ENCODE data around the gene FIZ1. TPM values are rescaled to one million over a fixed set of nuclear protein-coding genes. Genes with fewer than 3 reads are reported as not detected.

The FIZ1 gene
- polyA plus RNA-seq, 12 donors, result 9.2 to 16.3 (median 11.0) TPM; not detected in 1

GRCh38 chr19:55545443-55545842 lies 53.9 kb downstream of the FIZ1 start, which contains the start of gene SBK3:
Gene SBK3, minus strand, starts transcription at chr19:55545543. Its CDS starts 0 bp downstream, at chr19:55545543.
- DNase-seq, result no peak

DNA sequence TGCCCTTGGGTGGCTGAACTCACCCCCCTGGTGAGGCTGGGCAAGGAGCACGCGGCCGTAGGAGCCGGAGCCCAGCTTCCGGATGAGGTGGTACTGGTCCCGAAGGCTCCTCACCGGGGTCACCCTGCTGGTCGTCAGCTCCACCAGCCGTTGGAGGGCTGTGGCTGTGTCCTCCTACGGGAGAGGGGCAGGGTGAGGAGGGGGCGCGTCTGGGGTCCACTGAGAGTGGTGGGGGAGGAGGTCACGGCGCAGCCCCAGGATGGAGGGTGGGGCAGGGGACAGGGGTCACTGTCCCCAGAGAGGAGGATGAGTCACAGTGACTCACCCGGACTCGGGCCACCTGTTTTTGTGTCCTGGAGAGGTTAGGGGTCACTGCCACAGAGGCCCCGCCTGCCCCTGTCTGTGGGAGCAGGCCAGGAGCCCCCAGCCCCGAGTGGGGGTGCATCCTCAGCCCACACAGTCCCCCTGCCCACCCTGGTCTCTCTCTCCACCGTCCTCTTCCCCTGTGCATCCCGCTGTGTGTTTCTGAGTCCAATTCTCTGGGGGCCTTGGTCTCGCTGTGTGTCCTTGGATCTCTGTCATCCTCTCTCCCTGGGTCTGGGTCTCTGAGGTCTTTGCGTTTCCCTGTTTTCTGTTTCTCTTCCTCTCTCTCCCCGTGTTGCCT lies 54.4 kb downstream of the FIZ1 start:
- DNase-seq, result no peak

DNA sequence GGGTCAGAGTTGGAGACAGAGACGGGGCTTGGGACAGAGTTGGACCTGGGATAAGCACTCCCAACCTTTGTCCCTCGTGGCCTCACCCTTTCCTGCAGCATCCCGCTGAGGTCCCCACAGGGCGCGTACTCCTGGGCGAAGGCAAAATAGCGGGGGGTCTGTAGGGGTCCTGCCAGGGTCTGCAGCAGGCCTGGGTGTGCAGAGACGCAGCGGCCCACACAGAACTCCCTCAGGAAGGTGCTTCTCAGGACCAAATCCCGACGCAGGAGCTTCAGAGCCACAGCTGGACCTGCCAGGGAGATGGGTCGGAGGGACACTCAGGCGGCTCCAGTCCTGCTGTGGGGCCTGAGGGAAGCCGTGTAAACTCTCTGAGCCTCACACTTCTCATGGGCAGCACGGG lies 55.3 kb downstream of the FIZ1 start:
- no peak for DNase-seq

- DNase-seq, result no peak
Measured at GRCh38 chr19:55543567-55543966, 55.8 kb downstream of the FIZ1 start.

- no peak for DNase-seq
Measured at GRCh38 chr19:55542292-55542855, 56.9 kb downstream of the FIZ1 start.

Other genes with a start within 250 kb of the FIZ1 start
- gene COX6B2, start 244.8 kb downstream of the FIZ1 start, polyA plus RNA-seq (ENCODE audit: insufficient read length in 12 of 12), result 10 to 100 TPM in 1 of 12 donors, 1 to 10 TPM in 1, under 1 TPM in 4, not detected in 6; 0.07 to 18.3 (median 0.50) TPM
- under 1 TPM in 1 of 12 donors, not detected in 11; 0.07 TPM for gene GARIN5B, start 236.3 kb downstream of the FIZ1 start, polyA plus RNA-seq (ENCODE audit: insufficient read length in 12 of 12)
- under 1 TPM in 10 of 12 donors, not detected in 2; 0.14 to 0.53 (median 0.30) TPM for gene IL11, start 229.1 kb downstream of the FIZ1 start, polyA plus RNA-seq (ENCODE audit: insufficient read length in 12 of 12)
- gene TMEM190, start 222.7 kb downstream of the FIZ1 start, polyA plus RNA-seq (ENCODE audit: insufficient read length in 12 of 12), result under 1 TPM in 1 of 12 donors, not detected in 11; 0.58 TPM
- under 1 TPM in 3 of 12 donors, not detected in 9; 0.22 to 0.55 (median 0.35) TPM for gene TMEM238, start 215.2 kb downstream of the FIZ1 start, polyA plus RNA-seq (ENCODE audit: insufficient read length in 12 of 12)
- gene RPL28, start 213.6 kb downstream of the FIZ1 start, polyA plus RNA-seq (ENCODE audit: insufficient read length in 12 of 12), result 1,000 to 10,000 TPM in 10 of 12 donors, 100 to 1,000 TPM in 1, not detected in 1; 796 to 2,808 (median 1,427) TPM
- gene UBE2S, start 191.7 kb downstream of the FIZ1 start, polyA plus RNA-seq (ENCODE audit: insufficient read length in 12 of 12), result 100 to 1,000 TPM in 1 of 12 donors, 10 to 100 TPM in 10, not detected in 1; 19.2 to 108 (median 30.4) TPM
- gene SHISA7, start 156.2 kb downstream of the FIZ1 start, polyA plus RNA-seq (ENCODE audit: insufficient read length in 12 of 12), result 1 to 10 TPM in 1 of 12 donors, under 1 TPM in 9, not detected in 2; 0.07 to 1.1 (median 0.17) TPM
- 10 to 100 TPM in 11 of 12 donors, not detected in 1; 24.3 to 68.0 (median 27.9) TPM for gene ISOC2, start 137.9 kb downstream of the FIZ1 start, polyA plus RNA-seq (ENCODE audit: insufficient read length in 12 of 12)
- not detected for gene C19orf85, start 134.8 kb downstream of the FIZ1 start, polyA plus RNA-seq (ENCODE audit: insufficient read length in 12 of 12)
- 10 to 100 TPM in 1 of 12 donors, 1 to 10 TPM in 10, not detected in 1; 1.5 to 11.6 (median 2.4) TPM for gene ZNF628, start 122.9 kb downstream of the FIZ1 start, polyA plus RNA-seq (ENCODE audit: insufficient read length in 12 of 12)
- gene NAT14, start 114.3 kb downstream of the FIZ1 start, polyA plus RNA-seq (ENCODE audit: insufficient read length in 12 of 12), result 100 to 1,000 TPM in 1 of 12 donors, 10 to 100 TPM in 11; 15.8 to 381 (median 24.4) TPM
- gene SSC5D, start 111.1 kb downstream of the FIZ1 start, polyA plus RNA-seq (ENCODE audit: insufficient read length in 12 of 12), result 10 to 100 TPM in 11 of 12 donors, not detected in 1; 12.2 to 37.5 (median 19.3) TPM
- gene SBK2, start 62.4 kb downstream of the FIZ1 start, polyA plus RNA-seq (ENCODE audit: insufficient read length in 12 of 12), result 10 to 100 TPM in 1 of 12 donors, 1 to 10 TPM in 10, not detected in 1; 1.1 to 18.7 (median 3.2) TPM
- under 1 TPM in 3 of 12 donors, not detected in 9; 0.12 to 0.46 (median 0.18) TPM for gene SBK3, start 54.0 kb downstream of the FIZ1 start, polyA plus RNA-seq (ENCODE audit: insufficient read length in 12 of 12)
- gene ZNF579, start 18.7 kb downstream of the FIZ1 start, polyA plus RNA-seq (ENCODE audit: insufficient read length in 12 of 12), result 10 to 100 TPM in 7 of 12 donors, 1 to 10 TPM in 4, not detected in 1; 7.3 to 26.0 (median 10.5) TPM
- 10 to 100 TPM in 1 of 12 donors, 1 to 10 TPM in 9, not detected in 2; 4.2 to 11.2 (median 6.4) TPM for gene ZNF524, start 771 bp upstream of the FIZ1 start, polyA plus RNA-seq (ENCODE audit: insufficient read length in 12 of 12)
- 10 to 100 TPM in 1 of 12 donors, 1 to 10 TPM in 10, not detected in 1; 4.5 to 11.0 (median 5.5) TPM for gene ZNF865, start 6.1 kb upstream of the FIZ1 start, polyA plus RNA-seq (ENCODE audit: insufficient read length in 12 of 12)
- 10 to 100 TPM in 2 of 12 donors, 1 to 10 TPM in 9, not detected in 1; 5.6 to 14.3 (median 6.5) TPM for gene ZNF784, start 25.0 kb upstream of the FIZ1 start, polyA plus RNA-seq (ENCODE audit: insufficient read length in 12 of 12)
- gene ZNF580, start 41.5 kb upstream of the FIZ1 start, polyA plus RNA-seq (ENCODE audit: insufficient read length in 12 of 12), result 10 to 100 TPM in 11 of 12 donors, not detected in 1; 14.0 to 42.9 (median 18.9) TPM
- 10 to 100 TPM in 11 of 12 donors, not detected in 1; 17.9 to 33.7 (median 21.9) TPM for gene ZNF581, start 44.1 kb upstream of the FIZ1 start, polyA plus RNA-seq (ENCODE audit: insufficient read length in 12 of 12)
- 10 to 100 TPM in 11 of 12 donors, not detected in 1; 10.1 to 17.1 (median 11.7) TPM for gene CCDC106, start 48.7 kb upstream of the FIZ1 start, polyA plus RNA-seq (ENCODE audit: insufficient read length in 12 of 12)
- 100 to 1,000 TPM in 8 of 12 donors, 10 to 100 TPM in 3, not detected in 1; 80.0 to 151 (median 109) TPM for gene U2AF2, start 55.5 kb upstream of the FIZ1 start, polyA plus RNA-seq (ENCODE audit: insufficient read length in 12 of 12)
- gene EPN1, start 75.7 kb upstream of the FIZ1 start, polyA plus RNA-seq (ENCODE audit: insufficient read length in 12 of 12), result 100 to 1,000 TPM in 2 of 12 donors, 10 to 100 TPM in 9, not detected in 1; 44.1 to 113 (median 68.9) TPM
- gene NLRP9, start 138.9 kb upstream of the FIZ1 start, polyA plus RNA-seq (ENCODE audit: insufficient read length in 12 of 12), result not detected
- gene RFPL4A, start 159.6 kb upstream of the FIZ1 start, polyA plus RNA-seq (ENCODE audit: insufficient read length in 12 of 12), result 1 to 10 TPM in 2 of 12 donors, under 1 TPM in 4, not detected in 6; 0.50 to 1.4 (median 0.66) TPM
- 1 to 10 TPM in 3 of 12 donors, under 1 TPM in 2, not detected in 7; 0.41 to 1.5 (median 1.3) TPM for gene RFPL4AL1, start 169.6 kb upstream of the FIZ1 start, polyA plus RNA-seq (ENCODE audit: insufficient read length in 12 of 12)
- gene NLRP11, start 232.5 kb upstream of the FIZ1 start, polyA plus RNA-seq (ENCODE audit: insufficient read length in 12 of 12), result under 1 TPM in 1 of 12 donors, not detected in 11; 0.05 TPM
- not detected for gene NLRP4, start 237.0 kb upstream of the FIZ1 start, polyA plus RNA-seq (ENCODE audit: insufficient read length in 12 of 12)

Data from muscle of arm (tissue), 12 donors.